ENCODE results near the gene ZNF613.
A peak's percentile ranks its signal among the peaks of the same experiment; 100 is the strongest.
"Not testable (repeated sequence)": the region's sequence is repeated elsewhere in the genome, so short reads cannot be mapped to it uniquely, and the experiment has no call there.

ZNF613 gene

DNA sequence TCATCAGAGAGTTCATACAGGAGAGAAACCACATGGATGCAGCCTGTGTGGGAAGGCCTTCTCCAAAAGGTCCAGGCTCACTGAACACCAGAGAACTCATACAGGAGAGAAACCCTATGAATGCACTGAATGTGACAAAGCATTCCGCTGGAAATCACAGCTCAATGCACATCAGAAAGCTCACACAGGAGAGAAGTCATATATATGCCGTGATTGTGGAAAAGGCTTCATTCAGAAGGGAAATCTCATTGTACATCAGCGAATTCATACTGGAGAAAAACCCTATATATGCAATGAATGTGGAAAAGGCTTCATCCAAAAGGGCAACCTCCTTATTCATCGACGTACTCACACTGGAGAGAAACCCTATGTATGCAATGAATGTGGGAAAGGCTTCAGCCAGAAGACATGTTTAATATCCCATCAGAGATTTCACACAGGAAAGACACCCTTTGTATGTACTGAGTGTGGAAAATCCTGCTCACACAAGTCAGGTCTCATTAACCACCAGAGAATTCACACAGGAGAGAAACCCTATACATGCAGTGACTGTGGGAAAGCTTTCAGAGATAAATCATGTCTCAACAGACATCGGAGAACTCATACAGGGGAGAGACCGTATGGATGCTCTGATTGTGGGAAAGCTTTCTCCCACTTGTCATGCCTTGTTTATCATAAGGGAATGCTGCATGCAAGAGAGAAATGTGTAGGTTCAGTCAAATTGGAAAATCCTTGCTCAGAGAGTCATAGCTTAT is 17.7 kb downstream of the ZNF613 start:
- no peak for DNase-seq (ENCODE audit: low spot score)

DNA sequence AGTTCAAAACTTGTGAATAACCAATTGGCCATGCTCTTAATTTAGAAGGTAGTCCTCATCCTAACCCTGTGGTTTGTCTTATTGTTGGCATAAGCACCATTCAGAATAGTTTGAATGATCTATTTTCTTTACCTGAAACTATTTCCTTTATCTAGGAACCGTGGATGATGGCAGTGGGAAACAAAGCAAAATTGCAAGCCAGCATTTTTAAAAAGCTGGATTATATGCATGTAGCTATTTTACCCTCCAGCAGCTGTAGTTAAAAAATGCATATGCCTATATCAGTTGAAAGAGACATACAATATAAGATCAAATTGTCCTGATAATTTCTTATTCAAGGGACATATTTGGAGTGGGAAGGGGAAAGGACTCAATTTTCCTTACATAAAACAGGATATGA is 19.3 kb downstream of the ZNF613 start:
- no peak for DNase-seq (ENCODE audit: low spot score)

DNA sequence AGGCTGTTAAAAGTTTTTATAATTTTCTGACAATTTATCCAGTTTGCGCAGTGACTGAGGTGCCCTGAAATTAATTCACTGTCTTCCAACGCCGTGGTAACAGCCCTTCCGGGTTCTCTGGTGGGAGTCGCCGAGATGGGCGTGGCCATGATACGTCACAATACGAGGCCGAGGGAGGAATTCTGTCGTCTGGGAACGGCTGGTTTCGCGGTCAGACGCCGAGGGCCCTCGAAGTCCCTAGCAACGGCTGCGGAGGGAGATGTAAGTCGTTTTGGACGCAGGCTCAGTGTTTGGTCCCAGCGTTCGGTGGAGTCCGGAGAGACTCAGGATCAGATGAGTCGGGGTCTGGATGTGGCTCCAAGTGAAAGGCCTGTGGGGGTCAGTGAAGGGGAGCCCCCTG is 21.7 kb downstream of the ZNF613 start:
- peak; percentile 43 for DNase-seq (ENCODE audit: low spot score)

DNA sequence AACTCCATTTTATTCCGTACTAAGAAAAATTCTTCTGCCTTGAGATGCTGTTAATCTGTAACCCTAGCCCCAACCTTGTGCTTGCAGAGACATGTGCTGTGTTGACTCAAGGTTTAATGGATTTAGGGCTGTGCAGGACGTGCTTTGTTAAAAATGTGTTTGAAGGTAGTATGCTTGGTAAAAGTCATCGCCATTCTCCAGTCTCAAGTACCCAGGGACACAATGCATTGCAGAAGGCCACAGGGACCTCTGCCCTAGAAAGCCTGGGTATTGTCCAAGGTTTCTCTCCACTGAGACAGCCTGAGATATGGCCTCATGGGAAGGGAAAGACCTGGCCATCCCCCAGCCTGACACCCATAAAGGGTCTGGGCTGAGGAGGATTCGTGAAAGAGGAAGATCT is 30.6 kb downstream of the ZNF613 start:
- DNase-seq (ENCODE audit: low spot score), result not testable (repeated sequence)

DNA sequence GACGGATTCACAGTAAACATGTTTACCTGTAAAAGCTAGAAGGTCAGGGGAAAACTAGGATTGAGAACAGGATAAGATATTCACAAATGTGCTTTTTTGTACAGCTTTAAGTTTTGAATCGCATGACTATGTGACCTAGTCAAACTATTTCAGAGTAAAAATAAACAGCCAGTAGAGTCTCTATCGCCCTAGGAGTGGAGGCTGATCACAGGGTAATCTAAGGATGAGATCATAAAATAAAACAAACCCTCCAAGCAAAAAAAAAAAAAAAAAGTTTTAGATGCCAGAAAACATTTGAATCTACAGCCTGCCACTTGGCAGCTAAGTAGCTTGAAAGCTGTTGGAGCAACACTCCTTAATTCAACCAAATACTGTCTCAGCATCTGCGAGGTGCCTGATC is 32.5 kb downstream of the ZNF613 start:
- DNase-seq (ENCODE audit: low spot score), result no peak

DNA sequence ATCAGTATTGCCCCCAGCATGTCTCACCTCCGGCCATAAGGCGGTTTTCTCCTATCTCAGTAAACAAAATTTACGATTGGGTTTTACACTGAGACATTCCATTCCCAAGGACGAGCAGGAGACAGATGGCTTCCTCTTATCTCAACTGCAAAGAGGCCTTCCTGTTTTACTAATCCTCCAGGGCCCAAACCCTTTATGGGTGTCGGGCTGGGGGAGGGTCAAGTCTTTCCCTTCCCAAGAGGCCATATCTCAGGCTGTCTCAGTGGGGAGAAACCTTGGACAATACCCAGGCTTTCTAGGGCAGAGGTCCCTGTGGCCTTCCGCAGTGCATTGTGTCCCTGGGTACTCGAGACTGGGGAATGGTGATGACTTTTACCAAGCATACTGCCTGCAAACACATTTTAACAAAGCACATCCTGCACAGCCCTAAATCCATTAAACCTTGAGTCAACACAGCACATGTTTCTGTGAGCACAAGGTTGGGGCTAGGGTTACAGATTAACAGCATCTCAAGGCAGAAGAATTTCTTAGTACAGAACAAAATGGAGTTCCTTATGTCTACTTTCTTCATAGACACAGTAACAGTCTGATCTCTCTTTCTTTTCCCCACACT is 33.5 kb downstream of the ZNF613 start:
- DNase-seq (ENCODE audit: low spot score), result not testable (repeated sequence)

DNA sequence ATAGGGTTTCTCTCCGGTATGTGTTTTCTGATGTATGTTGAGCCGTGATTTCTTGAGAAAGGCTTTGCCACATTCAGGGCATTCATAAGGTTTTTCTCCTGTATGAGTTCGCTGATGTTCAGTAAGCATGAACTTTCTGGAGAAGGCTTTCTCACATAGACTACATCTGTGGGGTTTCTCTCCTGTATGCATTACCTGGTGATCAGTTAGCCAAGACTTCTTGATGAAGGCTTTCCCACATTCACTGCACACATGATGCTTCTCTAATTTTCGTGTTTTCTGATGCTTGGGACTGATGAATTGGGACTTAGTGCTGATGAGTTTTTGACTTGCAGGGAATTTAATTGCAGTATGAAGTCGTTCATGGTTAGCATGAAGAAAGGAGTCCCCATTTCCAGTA is 38.3 kb downstream of the ZNF613 start:
- no peak for DNase-seq (ENCODE audit: low spot score)

DNA sequence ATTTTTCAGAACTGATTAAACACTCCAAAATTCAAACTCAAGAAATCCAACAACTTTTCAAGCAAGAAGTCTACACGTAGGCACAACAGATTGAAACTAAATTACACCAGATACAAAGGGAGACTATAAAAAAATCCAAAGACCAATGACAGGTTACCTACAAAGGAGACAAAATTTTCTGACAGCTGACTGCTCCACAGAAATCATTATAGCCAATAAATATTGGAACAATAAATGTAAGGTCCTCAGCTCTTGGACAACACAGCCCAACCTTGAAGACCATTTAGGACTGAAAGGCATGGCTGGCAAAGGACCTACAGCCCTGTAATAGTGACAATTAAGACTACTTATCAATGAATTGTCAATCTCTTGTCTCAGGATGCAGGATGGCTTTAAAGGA is 43.4 kb downstream of the ZNF613 start:
- no peak for DNase-seq (ENCODE audit: low spot score)

DNA sequence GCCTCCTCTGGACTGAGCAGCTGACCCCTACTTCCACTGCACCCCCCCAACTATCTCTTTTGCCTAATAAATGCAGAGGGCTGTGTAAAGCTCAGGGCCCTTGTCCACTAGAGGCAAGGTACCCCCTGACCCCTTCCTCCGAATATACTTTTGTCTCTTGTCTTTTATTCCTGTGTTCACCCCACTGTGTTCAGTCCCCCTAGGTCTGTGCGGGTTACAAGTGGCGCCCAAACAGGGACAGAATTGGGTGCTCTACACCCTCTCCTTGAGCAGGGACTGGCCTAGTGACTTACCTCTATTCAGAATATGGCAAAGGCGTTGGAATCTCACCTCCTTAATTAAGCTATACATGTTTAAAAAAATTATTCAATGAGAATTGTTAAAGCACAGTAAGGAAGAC is 44.4 kb downstream of the ZNF613 start:
- DNase-seq (ENCODE audit: low spot score), result no peak

DNA sequence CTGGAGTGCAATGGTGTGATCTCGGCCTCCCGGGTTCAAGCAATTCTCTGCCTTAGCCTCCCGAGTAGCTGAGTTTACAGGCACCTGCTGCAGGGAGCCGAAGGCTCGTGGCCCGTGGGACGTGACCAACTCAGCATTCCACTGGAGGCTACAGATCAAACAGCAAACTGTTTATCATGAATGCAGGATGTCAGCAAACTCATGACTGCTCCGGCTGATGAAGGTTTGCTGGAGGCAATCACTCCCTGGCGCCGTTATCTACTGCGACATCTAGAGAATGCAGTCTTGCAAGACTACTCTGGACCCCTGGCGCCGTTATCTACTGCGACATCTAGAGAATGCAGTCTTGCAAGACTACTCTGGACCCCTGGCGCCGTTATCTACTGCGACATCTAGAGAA is 48.5 kb downstream of the ZNF613 start:
- not testable (repeated sequence) for DNase-seq (ENCODE audit: low spot score)

DNA sequence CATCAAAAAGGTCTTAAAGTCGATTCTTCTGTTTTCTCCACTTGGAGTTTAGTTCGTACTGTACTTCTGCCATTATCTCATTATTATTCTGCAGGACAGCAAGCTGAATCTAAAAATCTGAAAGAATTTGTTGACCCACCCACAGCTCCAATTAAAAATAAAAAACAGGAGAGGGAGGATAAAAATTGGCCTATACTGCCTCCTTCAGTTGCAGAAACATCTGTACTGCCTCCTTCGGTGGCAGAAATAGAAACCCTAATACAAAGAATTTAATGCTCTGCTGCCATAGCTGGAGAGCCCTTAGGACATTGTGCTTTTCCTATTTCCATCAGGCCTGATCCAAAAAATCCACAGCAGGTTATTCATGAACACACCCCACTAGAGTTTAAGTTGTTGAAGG is 49.6 kb downstream of the ZNF613 start:
- DNase-seq (ENCODE audit: low spot score), result no peak

DNA sequence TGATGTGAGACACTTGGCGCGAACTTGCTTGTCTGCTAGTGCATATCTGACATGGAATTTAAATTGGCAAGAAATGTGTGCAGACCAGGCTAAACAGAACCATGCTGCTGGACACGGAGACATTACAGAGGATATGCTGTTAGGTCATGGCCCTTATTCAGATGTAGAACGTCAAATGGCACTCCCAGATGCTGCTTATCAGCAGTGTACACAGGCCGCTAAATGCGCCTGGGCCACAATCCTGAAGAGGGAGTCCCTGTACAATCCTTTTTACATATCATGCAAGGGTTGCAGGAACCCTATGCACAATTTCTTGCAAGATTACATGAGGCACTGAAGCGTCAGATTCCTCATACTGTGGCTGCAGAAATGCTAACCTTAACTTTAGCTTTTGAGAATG is 50.1 kb downstream of the ZNF613 start:
- DNase-seq (ENCODE audit: low spot score), result no peak

DNA sequence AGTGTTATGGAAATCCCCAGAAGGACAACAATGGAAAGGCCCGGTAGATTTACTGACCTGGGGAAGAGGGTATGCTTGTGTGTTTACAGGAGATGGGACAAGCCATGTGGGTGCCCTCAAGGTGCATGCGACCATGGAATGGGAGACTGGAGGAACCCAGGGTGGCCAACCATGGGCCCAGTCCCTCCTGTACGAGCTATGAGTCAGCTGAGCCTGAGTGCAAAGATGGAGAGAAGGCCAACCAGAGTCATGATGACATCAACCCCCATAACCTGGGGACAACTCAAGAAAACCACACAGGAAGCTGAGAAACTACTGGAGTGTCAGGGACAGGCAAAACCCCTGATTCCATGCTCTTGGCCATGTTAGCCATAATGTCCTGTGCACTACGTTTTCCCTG is 51.6 kb downstream of the ZNF613 start:
- DNase-seq (ENCODE audit: low spot score), result no peak

DNA sequence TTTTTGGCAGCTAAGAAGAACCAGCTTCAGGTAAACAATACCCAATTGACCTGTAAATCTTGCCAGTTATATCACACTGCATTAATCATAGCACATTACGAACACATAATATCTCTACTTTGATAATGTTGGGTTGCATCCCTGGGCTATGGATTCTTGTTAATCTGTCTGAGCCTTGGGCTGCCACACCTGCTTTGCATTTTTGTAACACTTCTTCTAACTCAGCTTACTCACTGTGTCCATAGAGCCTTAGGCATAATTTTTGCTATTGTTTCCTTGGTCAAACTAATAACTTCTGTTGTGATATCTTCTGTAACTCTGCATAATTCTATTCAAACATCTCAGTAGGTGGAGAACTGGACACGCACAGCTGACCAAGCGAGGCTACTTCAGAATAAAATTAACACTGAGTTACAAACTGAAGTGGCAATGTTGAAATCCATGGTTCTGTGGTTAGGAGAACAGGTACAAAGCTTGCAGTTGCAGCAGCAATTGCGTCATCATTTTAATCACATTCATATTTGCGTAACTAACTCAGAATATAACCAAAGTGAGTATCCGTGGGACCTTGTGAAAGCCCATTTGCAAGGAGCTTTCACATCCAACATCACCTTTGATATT is 53.0 kb downstream of the ZNF613 start:
- no peak for DNase-seq (ENCODE audit: low spot score)

DNA sequence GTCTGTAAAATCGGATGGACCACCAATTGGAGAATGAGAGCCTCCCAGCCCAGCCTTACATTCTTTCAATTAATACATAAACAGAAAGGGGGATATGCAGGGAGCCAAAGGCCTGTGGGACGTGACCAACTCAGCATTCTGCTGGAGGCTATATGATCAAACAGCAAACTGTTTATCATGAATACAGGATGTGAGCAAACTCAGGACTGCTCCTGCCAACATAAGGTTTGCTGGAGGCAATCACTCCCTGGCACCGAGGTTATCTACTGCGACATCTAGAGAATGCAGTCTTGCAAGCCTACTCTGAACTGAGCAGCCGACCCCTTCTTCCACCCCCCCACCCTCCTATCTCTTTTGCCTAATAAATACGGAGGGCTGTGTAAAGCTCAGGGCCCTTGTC is 53.7 kb downstream of the ZNF613 start:
- not testable (repeated sequence) for DNase-seq (ENCODE audit: low spot score)

DNA sequence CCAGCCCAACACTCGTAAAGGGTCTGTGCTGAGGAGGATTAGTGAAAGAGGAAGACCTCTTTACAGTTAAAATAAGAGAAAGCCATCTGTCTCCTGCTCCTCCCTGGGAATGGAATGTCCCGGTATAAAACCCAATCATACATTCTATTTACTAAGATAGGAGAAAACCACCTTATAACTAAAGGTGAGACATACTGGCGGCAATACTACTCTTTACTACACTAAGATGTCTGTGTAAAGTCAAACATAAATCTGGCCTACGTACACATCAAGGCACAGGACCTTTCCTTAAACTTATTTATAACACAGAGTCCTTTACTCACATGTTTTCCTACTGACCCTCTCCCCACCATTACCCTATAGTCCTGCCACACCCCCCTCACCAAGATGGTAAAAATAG is 56.1 kb downstream of the ZNF613 start:
- DNase-seq (ENCODE audit: low spot score), result no peak

DNA sequence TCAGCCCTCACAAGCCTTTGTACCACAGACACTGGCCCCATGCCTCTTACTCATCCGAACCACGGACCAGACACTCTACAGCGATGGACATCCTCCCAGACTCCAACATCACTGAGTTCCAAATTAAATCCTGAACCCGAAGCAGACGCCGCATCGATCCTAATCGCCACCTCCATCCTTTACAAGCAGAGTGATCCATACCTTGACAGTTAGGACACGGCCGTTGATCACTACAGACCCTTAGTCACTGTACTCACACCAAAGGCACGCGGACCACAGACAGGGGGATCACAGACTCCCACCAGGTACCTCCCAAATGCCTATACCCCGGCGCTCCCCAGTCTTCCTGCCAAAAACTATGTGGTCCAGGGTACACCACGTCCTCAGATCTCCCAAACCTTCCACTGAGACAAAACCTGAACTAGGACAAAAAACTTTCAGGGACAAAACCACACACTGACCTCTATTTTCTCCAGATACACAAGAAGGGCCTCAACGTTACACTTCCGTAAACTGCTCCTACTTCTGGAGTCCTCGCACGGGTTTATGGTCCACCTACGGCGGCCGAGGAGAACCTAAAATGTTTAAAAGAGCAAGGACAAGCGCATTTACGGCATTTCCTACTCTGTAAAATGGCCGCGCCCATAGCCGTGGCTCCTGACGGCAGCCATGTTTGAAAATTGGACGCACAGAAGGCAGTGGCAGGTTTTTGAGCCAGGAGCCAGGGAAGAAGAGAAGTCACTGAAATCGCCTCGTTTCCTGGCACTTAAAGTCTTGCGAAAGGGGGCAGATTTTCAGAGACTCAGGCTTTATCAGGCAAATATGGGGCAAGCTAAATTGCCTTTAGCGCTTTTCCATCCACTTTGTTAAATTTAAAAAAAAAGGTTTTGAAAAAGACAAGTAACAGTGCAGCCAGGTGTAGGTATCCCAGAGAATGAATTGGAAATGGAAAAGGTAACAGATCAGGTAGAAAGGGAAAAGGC is 59.3 kb downstream of the ZNF613 start, which contains the start of gene ZNF350:
Gene ZNF350, minus strand, starts transcription at position 532 of the 983 bp plus-strand sequence. CDS start 12,480 bp downstream, outside the sequence.
- DNase-seq (ENCODE audit: low spot score), result peak; percentile 98

DNA sequence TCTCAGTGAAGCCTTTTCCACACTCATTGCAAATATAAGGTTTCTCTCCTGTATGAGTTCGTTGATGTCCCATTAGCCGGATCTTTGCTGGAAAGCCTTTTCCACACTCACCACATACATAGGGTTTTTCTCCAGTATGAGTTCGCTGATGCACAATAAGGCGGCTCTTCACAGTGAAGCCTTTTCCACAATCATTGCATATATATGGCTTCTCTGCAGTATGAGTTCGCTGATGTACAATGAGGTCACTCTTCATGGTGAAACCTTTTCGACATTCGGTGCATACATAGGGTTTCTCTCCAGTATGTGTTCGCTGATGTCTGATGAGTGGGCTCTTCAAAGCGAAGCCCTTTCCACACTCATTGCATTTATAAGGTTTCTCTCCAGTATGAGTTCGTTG is 66.2 kb downstream of the ZNF613 start:
- no peak for DNase-seq (ENCODE audit: low spot score)

DNA sequence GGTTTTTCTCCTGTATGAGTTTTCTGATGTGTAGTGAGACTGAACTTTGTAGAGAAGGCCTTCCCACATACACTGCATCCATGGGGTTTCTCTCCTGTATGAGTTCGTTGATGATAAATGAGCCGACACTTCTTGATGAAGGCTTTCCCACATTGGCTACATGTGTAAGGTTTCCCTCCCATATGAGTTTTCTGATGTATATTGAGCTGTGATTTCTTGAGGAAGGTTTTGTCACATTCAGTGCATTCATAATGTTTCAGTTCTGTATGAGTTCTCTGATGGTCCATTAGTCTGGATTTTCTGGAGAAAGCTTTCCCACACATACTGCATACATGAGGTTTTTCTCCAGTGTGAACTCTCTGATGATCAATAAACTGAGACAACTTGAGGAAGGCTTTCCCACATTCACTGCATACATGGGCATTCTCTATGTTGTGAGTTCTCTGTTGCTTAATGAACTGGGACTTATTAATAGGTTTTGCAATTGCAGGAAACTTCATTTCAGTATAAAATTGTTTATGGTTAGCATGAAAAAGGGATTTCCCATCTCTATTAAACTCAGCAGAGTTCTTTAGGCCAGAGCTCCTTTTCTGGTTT is 66.9 kb downstream of the ZNF613 start:
- DNase-seq (ENCODE audit: low spot score), result no peak
